ENCODE measurements around the gene EXOC6B.
"Not testable (repeated sequence)": the region's sequence is repeated elsewhere in the genome, so short reads cannot be mapped to it uniquely, and the experiment has no call there.

Gene EXOC6B

DNA sequence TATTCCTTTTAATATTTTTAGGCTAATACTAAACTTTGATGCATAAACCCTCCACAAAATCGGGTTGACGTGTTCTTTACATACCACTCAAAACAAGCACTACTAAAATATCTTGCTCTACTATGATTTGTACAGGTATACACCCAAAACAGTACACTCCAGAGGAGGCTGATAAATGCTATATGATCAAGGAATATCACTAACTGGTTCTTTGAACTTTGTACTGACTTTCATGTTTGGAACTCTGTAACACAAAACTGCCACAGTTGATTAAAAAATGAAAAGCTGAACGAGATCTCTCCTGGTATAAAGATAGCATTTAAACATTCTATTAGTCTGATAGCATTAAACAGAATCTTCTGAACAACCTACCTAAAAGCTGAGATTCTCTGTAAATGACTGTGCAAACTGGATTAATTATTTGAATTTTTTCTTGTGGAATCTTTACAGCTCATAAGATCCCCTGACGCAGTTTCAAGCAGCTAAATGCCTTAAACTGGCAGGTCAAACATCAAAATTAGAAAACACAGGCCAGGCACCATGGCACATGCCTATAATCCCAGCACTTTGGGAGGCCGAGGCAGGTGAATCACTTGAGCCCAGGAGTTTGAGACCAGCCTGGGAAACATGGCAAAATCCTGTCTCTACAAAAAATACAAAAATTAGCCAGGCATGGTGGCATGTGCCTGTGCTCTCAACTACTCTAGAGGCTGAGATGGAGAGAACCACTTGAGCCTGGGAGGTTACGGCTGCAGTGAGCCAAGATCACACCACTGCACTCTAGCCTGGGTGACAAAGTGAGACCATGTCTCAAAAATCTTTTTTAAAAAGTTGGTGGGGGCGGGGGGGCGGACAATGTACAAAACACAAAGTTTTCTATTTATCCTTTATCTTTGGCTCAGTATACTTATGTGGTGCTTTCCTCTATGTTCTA is 150.6 kb downstream of the EXOC6B start:
- Histone ChIP-seq H3K9me3 (ENCODE audit: control insufficient read depth, low read length) (no peaks in the 10 kb centered on the region), H3K27ac (ENCODE audit: insufficient read depth, low read length, poor library complexity, severe bottlenecking) (no peak overlapping the region), H3K4me1 (ENCODE audit: control insufficient read depth, insufficient read depth, low read length, poor library complexity, severe bottlenecking) (no peaks in the 10 kb centered on the region), H3K36me3 (ENCODE audit: control insufficient read depth, insufficient read depth, low read length) (no peaks in the 10 kb centered on the region), H3K27me3 (replicated peaks; ENCODE audit: control insufficient read depth, insufficient read depth, low read length, poor library complexity, severe bottlenecking) (no peaks in the 10 kb centered on the region), H3K4me3 (ENCODE audit: insufficient read depth, low read depth, low read length, poor library complexity, severe bottlenecking) (no peak overlapping the region)
- DNase-seq, result no peak

DNA sequence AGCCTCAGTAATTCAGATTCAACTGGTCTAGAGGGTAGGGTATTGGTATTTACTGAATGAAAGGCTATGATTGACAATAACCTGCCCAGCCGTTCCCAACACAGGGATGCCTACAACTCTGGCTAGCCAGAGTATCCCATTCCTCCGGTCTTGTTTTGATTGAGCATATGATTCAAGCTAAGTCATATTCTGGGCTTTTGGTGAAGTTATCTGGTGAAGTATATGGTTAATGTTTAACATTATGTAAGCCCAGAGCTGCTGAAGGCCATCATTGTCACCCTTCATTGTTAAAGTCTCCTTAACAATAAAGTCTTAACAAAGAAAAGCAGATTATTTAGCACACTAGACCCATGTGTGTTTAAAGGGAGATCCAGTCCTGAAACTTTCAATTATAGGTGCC is 152.6 kb downstream of the EXOC6B start:
- Histone ChIP-seq H3K4me3 (ENCODE audit: insufficient read depth, low read depth, low read length, poor library complexity, severe bottlenecking) (no peak overlapping the region), H3K27ac (ENCODE audit: insufficient read depth, low read length, poor library complexity, severe bottlenecking) (no peak overlapping the region), H3K4me1 (ENCODE audit: control insufficient read depth, insufficient read depth, low read length, poor library complexity, severe bottlenecking) (no peaks in the 10 kb centered on the region), H3K36me3 (ENCODE audit: control insufficient read depth, insufficient read depth, low read length) (no peaks in the 10 kb centered on the region), H3K27me3 (replicated peaks; ENCODE audit: control insufficient read depth, insufficient read depth, low read length, poor library complexity, severe bottlenecking) (no peaks in the 10 kb centered on the region), H3K9me3 (ENCODE audit: control insufficient read depth, low read length) (no peaks in the 10 kb centered on the region)
- DNase-seq, result no peak

DNA sequence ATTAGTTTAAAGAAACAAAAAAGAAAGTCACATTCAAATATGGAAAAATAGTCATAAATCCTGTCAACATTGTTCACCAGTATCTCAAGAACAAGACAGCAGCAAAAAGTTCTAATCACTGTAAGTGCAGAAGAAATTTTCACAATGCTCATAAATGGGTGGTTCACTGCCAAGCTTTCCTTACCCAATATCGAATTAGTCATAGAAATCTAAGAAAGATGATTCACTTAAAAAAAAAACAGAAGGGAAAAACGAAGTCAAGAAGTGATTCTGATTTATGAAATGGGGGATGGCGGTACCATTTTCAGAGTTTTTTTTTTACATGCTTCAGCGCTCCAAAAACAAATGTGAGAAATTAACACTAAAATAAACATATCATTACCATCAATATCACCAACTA is 156.7 kb downstream of the EXOC6B start:
- Histone ChIP-seq H3K27ac (ENCODE audit: insufficient read depth, low read length, poor library complexity, severe bottlenecking) (no peak overlapping the region), H3K27me3 (replicated peaks; ENCODE audit: control insufficient read depth, insufficient read depth, low read length, poor library complexity, severe bottlenecking) (no peaks in the 10 kb centered on the region), H3K4me1 (ENCODE audit: control insufficient read depth, insufficient read depth, low read length, poor library complexity, severe bottlenecking) (no peaks in the 10 kb centered on the region), H3K36me3 (ENCODE audit: control insufficient read depth, insufficient read depth, low read length) (no peaks in the 10 kb centered on the region), H3K4me3 (ENCODE audit: insufficient read depth, low read depth, low read length, poor library complexity, severe bottlenecking) (no peak overlapping the region), H3K9me3 (ENCODE audit: control insufficient read depth, low read length) (no peaks in the 10 kb centered on the region)
- DNase-seq, result no peak

DNA sequence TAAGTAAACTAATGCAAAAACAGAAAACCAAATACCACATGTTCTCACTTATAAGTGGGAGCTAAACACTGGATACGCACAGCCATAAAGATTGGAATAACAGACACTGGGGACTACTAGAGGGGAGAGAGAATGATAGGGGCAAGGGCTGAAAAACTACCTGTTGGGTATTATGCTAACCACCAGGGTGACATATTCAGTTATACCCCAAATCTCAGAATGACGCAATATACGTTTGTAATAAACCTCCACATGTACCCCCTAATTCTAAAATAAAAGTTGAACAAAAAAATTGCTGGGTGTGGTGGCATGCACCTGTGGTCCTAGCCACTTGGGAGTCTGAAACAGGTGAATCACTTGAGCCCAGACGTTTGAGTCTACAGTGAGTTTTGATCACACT is 157.2 kb downstream of the EXOC6B start:
- no peaks in the 10 kb centered on the region for H3K27me3 ChIP-seq (replicated peaks; ENCODE audit: control insufficient read depth, insufficient read depth, low read length, poor library complexity, severe bottlenecking)
- H3K27ac ChIP-seq (ENCODE audit: insufficient read depth, low read length, poor library complexity, severe bottlenecking), result no peak overlapping the region
- no peak overlapping the region for H3K4me3 ChIP-seq (ENCODE audit: insufficient read depth, low read depth, low read length, poor library complexity, severe bottlenecking)
- DNase-seq, result no peak
- H3K36me3 ChIP-seq (ENCODE audit: control insufficient read depth, insufficient read depth, low read length), result no peaks in the 10 kb centered on the region
- no peaks in the 10 kb centered on the region for H3K4me1 ChIP-seq (ENCODE audit: control insufficient read depth, insufficient read depth, low read length, poor library complexity, severe bottlenecking)
- H3K9me3 ChIP-seq (ENCODE audit: control insufficient read depth, low read length), result no peaks in the 10 kb centered on the region

DNA sequence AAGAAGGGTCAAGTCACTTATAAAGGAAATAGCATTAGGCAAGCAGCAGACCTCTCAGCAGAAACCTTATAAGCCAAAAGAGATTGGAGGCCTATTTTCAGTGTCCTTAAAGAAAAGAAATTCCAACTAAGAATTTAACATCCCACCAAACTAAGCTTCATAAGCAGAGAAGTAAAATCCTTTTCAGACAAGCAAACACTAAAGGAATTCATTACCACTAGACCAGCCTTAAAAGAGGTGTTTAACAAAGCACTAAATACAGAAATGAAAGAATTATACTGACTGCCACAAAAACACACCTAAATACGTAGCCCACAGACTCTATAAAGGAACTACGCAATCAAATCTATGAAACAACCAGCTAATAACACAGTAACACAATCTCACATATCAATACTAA is 160.4 kb downstream of the EXOC6B start:
- H3K27me3 ChIP-seq (replicated peaks; ENCODE audit: control insufficient read depth, insufficient read depth, low read length, poor library complexity, severe bottlenecking), result no peaks in the 10 kb centered on the region
- H3K36me3 ChIP-seq (ENCODE audit: control insufficient read depth, insufficient read depth, low read length), result no peaks in the 10 kb centered on the region
- H3K27ac ChIP-seq (ENCODE audit: insufficient read depth, low read length, poor library complexity, severe bottlenecking), result no peak overlapping the region
- H3K9me3 ChIP-seq (ENCODE audit: control insufficient read depth, low read length), result no peaks in the 10 kb centered on the region
- DNase-seq, result no peak
- H3K4me3 ChIP-seq (ENCODE audit: insufficient read depth, low read depth, low read length, poor library complexity, severe bottlenecking), result no peak overlapping the region
- no peaks in the 10 kb centered on the region for H3K4me1 ChIP-seq (ENCODE audit: control insufficient read depth, insufficient read depth, low read length, poor library complexity, severe bottlenecking)

DNA sequence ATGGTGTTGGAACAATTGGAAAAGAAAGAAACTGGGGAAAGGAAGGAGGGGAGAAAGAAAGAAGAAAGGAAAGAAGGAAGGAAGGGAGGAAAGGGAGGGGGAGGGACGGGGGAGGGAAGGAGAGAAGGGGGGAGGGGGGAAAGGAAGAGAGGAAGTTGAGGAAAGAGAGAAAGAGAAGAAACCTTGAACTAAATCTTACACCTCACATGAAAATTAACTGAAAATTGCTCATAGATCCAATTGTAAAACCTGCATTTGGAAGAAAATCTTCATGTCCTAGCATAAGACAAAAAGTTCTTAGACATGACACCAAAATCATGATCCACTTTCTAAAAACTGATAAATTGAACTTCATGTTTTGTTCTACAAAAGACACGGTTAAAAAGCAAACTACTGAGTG is 163.8 kb downstream of the EXOC6B start:
- H3K9me3 ChIP-seq (ENCODE audit: control insufficient read depth, low read length), result no peaks in the 10 kb centered on the region
- no peak overlapping the region for H3K4me3 ChIP-seq (ENCODE audit: insufficient read depth, low read depth, low read length, poor library complexity, severe bottlenecking)
- H3K27me3 ChIP-seq (replicated peaks; ENCODE audit: control insufficient read depth, insufficient read depth, low read length, poor library complexity, severe bottlenecking), result no peaks in the 10 kb centered on the region
- no peaks in the 10 kb centered on the region for H3K4me1 ChIP-seq (ENCODE audit: control insufficient read depth, insufficient read depth, low read length, poor library complexity, severe bottlenecking)
- H3K36me3 ChIP-seq (ENCODE audit: control insufficient read depth, insufficient read depth, low read length), result no peaks in the 10 kb centered on the region
- H3K27ac ChIP-seq (ENCODE audit: insufficient read depth, low read length, poor library complexity, severe bottlenecking), result no peak overlapping the region
- no peak for DNase-seq

DNA sequence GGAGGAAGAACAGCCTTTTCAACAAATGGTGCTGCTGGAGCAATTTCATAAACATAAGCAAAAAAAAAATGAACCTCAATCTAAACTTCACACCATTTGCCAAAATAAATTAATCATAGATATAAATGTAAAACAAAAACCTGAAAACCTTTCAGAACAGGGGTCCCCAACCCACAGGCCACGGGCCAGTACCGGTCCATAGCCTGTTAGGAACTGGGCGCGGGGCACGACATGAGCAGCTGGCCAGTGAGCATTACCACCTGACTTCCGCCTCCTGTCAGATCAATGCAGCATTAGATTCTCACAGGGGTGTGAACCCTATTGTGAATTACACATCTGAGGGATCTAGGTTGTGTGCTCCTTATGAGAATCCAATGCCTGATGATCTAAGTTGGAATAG is 176.0 kb downstream of the EXOC6B start:
- DNase-seq, result no peak
- Histone ChIP-seq H3K27ac (ENCODE audit: insufficient read depth, low read length, poor library complexity, severe bottlenecking) (no peak overlapping the region), H3K9me3 (ENCODE audit: control insufficient read depth, low read length) (no peaks in the 10 kb centered on the region), H3K36me3 (ENCODE audit: control insufficient read depth, insufficient read depth, low read length) (no peaks in the 10 kb centered on the region), H3K27me3 (replicated peaks; ENCODE audit: control insufficient read depth, insufficient read depth, low read length, poor library complexity, severe bottlenecking) (no peaks in the 10 kb centered on the region), H3K4me1 (ENCODE audit: control insufficient read depth, insufficient read depth, low read length, poor library complexity, severe bottlenecking) (no peaks in the 10 kb centered on the region), H3K4me3 (ENCODE audit: insufficient read depth, low read depth, low read length, poor library complexity, severe bottlenecking) (no peak overlapping the region)

DNA sequence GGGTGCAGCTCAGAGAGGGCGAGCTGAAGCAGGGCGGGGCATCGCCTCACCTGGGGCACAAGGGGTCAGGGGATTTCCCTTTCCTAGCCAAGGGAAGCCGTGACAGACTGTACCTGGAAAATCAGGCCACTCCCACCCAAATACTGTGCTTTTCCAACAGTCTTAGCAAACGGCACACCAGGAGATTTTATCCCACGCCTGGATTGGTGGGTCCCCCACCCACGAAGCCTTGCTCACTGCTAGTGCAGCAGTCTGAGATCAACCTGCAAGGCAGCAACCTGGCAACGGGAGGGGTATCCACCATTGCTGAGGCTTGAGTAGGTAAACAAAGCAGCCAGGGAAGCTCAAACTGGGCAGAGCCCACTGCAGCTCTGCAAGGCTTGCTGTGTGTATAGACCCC is 184.6 kb downstream of the EXOC6B start:
- H3K27me3 ChIP-seq (replicated peaks; ENCODE audit: control insufficient read depth, insufficient read depth, low read length, poor library complexity, severe bottlenecking); H3K36me3 ChIP-seq (ENCODE audit: control insufficient read depth, insufficient read depth, low read length); H3K4me3 ChIP-seq (ENCODE audit: insufficient read depth, low read depth, low read length, poor library complexity, severe bottlenecking); H3K27ac ChIP-seq (ENCODE audit: insufficient read depth, low read length, poor library complexity, severe bottlenecking); DNase-seq; H3K9me3 ChIP-seq (ENCODE audit: control insufficient read depth, low read length); H3K4me1 ChIP-seq (ENCODE audit: control insufficient read depth, insufficient read depth, low read length, poor library complexity, severe bottlenecking): not testable (repeated sequence)

DNA sequence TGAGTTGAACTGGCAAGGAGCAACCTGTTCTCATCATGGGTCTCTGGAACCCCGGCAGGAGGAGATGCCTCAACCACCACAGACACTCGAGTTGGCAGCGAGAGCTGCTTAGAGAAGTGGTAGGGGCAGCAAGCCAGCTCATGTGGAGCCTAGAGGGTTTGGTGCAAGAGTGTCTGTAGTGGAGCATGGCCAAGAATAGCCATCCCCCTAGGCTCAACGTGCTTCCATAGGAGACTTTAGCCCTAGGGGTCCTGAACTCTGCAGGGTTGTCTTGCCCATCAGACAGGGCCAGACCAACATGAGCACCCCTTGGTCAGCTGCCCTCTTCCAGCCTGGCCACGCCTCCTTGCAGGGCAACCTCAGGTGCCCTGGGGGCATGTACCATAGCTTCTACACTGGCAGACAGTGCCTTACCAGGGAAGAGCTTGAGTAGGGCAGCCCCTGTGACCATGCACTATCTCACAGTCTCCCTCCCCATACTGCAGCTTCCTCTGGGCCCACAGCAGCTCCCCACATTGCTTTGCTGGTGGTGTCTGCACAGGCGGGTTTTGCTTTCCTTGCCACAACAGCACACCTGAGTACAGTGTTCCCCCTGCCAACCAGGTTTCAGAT is 187.1 kb downstream of the EXOC6B start:
- no peaks in the 10 kb centered on the region for H3K9me3 ChIP-seq (ENCODE audit: control insufficient read depth, low read length)
- H3K27ac ChIP-seq (ENCODE audit: insufficient read depth, low read length, poor library complexity, severe bottlenecking), result no peak overlapping the region

DNA sequence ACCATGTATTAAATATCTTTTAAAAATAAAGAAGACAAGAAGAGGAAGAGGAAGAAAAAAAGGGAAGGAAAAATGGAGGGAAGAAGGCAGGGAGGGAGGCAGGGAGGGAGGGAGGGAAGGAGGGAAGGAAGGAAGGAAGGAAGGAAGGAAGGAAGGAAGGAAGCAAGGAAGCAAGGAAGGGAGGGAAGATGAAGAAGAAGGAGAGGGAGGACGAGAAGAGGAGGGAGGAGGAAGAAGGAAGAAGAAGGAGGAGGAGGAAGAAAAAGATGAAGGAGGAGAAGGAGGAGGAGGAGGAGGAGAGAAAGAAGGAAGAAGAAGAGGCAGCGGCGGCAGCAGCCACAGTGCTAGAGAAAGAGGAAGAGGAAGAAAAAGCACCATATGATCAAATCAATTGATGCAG is 189.6 kb downstream of the EXOC6B start:
- Histone ChIP-seq H3K9me3 (ENCODE audit: control insufficient read depth, low read length) (no peaks in the 10 kb centered on the region), H3K27me3 (replicated peaks; ENCODE audit: control insufficient read depth, insufficient read depth, low read length, poor library complexity, severe bottlenecking) (no peaks in the 10 kb centered on the region), H3K4me3 (ENCODE audit: insufficient read depth, low read depth, low read length, poor library complexity, severe bottlenecking) (no peak overlapping the region), H3K36me3 (ENCODE audit: control insufficient read depth, insufficient read depth, low read length) (no peaks in the 10 kb centered on the region), H3K27ac (ENCODE audit: insufficient read depth, low read length, poor library complexity, severe bottlenecking) (no peak overlapping the region), H3K4me1 (ENCODE audit: control insufficient read depth, insufficient read depth, low read length, poor library complexity, severe bottlenecking) (no peaks in the 10 kb centered on the region)
- DNase-seq, result no peak

More for the DNA sequence above, 187.1 kb downstream of the EXOC6B start:
- no peak for DNase-seq
- Histone ChIP-seq H3K36me3 (ENCODE audit: control insufficient read depth, insufficient read depth, low read length) (no peaks in the 10 kb centered on the region), H3K4me3 (ENCODE audit: insufficient read depth, low read depth, low read length, poor library complexity, severe bottlenecking) (no peak overlapping the region), H3K27me3 (replicated peaks; ENCODE audit: control insufficient read depth, insufficient read depth, low read length, poor library complexity, severe bottlenecking) (no peaks in the 10 kb centered on the region), H3K4me1 (ENCODE audit: control insufficient read depth, insufficient read depth, low read length, poor library complexity, severe bottlenecking) (no peaks in the 10 kb centered on the region)

Data from effector memory CD4-positive, alpha-beta T cell (primary cell).